HG03575 (cell line): ENCODE data around the gene LRIT1.
"Not testable (repeated sequence)": the region's sequence is repeated elsewhere in the genome, so short reads cannot be mapped to it uniquely, and the experiment has no call there.

Experiments
- ATAC-seq: cut with Tn5 transposase; IDR thresholded peaks from one replicate; pipeline ENCODE4 v1.9.1; 2021; ENCODE audit not compliant: unreplicated experiment, insufficient number of reproducible peaks, low FRiP score; ENCODE audit errors: extremely low read depth

The LRIT1 gene, protein sequence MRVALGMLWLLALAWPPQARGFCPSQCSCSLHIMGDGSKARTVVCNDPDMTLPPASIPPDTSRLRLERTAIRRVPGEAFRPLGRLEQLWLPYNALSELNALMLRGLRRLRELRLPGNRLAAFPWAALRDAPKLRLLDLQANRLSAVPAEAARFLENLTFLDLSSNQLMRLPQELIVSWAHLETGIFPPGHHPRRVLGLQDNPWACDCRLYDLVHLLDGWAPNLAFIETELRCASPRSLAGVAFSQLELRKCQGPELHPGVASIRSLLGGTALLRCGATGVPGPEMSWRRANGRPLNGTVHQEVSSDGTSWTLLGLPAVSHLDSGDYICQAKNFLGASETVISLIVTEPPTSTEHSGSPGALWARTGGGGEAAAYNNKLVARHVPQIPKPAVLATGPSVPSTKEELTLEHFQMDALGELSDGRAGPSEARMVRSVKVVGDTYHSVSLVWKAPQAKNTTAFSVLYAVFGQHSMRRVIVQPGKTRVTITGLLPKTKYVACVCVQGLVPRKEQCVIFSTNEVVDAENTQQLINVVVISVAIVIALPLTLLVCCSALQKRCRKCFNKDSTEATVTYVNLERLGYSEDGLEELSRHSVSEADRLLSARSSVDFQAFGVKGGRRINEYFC

DNA sequence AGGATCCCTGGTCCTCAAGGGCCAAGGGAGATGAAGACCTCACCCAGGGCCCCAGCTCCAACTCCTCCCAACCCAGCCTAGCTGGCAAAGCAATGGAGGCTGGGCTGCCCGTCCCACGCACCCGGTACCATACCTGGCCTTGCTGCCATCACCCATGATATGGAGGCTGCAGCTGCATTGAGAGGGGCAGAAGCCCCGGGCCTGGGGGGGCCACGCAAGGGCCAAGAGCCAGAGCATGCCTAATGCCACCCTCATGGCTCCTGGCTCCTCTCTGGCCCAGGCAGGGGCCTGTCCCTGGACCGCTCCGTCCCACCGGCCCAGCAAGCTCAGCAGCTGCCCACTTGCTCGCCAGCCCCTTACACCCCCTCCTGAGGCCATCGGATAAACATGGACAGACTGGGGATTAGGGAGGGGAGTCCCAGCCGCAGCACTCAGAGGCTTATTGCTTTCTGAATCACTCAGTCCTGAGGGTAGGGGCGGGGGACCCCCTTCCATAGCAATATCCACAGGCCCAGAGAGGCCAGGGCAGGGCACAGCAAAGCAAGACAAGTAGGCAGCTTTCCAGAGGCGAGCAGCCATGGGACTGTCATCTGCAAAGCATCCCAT is at the start of gene LRIT1:
Gene LRIT1, minus strand, starts transcription at position 362 of the 606 bp plus-strand sequence. Its CDS starts 107 bp downstream, at position 255.
- no peak for ATAC-seq

DNA sequence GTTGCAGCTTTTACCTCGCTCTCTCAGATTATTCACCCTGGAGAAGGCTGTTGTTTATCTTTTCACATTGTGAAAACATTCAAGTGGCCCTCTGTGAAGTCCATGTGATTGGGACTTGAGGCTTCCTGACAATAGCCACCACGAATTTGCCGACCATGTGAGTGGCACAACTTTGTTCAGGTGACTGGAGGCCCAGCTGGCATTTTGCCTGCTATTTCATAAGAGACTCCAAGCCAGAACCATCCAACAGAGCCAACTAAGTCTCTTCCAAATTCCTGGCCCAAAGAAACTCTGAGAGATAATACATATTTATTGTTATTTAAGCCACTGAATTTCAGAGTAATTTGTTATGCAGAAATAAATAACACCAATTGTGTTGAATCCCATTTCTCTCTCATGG is 48.9 kb upstream of the LRIT1 start:
- ATAC-seq, result no peak

DNA sequence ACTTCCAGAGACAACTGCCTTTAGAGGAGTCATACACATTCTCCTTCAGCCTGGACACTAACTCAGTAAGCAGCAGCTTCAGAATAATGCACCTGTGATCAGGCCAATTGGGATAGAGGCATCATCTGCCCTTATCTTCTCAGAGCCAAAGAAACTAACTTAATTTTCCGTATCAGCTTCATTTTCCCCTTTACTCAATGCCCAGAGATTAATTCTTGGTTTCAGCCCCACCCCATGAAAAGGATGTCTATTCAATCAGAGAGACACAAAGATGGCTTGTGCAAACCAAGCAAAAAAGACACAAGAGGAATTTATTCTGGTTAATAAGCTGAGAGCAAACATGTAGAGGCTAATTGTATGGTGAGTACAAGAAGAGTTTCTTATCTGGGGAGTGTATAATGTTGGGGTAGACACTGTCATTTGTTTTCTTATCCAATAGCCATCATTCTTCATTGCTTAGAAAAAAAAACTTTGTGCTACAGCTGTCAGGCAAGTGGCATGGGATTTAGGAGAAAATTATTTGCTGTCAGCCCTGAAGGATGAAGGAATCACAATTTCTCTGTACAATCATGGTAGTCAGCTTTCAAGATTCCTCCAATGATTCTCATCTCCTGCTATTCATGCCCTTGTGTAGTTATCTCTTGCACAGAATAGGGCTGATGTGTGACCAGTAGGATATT is 48.3 kb upstream of the LRIT1 start:
- no peak for ATAC-seq

DNA sequence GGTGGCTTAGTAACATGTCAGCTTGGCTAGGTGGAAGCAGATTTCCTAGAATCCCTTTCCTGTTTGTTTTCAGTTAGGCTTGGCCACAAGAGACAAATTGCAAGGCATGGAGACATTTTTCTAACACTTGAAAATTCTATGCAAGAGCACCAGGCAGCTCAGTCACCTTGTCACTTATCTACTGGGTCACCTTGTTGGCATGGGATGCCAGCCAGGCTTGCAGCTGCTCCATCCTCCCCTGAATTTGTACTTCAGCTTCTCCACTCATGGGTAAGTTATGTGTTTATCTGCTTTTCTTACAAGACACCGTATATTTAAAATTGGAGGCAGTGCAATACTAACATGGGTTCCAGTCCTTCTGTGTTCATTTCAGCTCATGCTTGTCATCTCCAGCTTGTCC is 46.8 kb upstream of the LRIT1 start:
- no peak for ATAC-seq

DNA sequence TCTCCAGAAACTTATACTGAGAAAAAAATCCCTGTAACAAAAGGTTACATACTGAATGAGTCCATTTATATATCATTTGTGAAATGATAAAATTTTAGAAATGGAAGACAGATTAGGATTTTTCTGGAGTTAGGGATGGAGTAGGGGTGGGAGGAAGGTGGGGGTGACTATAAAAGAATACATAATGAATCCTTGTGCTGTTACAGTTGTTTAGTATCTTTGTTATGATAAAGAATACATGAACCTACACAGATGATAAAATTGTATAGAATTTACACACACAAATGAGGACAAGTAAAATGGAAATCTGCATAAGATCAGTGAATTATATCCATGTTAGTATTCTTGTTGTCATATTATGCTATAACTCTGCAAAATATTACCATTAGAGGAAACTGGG is 45.3 kb upstream of the LRIT1 start:
- ATAC-seq, result no peak

DNA sequence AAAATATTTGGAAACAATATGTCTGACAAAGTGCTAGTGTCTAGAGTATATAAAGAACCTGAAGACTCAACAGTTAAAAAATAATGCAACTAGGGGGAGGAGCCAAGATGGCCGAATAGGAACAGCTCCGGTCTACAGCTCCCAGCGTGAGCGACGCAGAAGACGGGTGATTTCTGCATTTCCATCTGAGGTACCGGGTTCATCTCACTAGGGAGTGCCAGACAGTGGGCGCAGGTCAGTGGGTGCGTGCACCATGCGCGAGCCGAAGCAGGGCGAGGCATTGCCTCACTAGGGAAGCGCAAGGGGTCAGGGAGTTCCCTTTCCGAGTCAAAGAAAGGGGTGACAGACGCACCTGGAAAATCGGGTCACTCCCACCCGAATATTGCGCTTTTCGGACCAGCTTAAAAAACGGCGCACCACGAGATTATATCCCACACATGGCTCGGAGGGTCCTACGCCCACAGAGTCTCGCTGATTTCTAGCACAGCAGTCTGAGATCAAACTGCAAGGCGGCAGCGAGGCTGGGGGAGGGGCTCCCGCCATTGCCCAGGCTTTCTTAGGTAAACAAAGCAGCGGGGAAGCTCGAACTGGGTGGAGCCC is 38.6 kb upstream of the LRIT1 start:
- not testable (repeated sequence) for ATAC-seq

DNA sequence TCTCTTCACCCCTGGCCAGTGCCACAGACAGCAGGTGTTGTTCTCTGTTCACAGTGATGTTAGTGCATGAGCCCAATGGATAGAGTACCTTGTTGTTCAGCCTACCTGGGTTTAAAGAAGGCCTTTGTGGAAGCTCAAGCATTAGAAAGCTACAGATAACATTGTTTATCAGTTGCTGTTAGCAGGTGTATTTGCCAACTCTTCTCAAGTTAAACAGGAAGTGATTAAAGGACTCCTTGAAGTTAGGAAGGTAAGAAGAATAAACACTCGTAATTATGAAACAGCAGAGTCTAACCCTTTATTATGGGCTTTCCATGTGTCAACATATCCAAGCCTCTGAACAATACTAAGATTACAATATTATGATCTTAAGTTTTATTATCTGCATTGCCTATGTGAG is 29.4 kb upstream of the LRIT1 start:
- no peak for ATAC-seq

DNA sequence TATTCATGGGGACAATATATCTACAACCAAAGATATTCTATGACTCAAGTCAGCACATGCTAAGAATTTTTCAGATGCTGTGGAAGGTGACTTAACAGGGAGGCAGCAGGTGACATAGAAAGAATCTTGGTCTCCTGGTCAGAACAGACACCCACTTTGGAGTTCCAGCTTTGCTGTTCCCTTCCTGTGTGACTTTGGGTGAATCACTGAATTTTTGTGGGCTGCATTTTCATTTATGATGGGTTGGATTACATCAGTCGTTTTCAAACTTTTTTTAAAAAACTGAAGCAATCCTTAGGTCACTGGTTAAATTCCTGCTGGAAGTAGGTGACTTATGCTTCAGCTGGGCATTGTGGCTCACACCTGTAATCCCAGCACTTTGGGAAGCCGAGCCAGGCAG is 28.4 kb upstream of the LRIT1 start:
- no peak for ATAC-seq

DNA sequence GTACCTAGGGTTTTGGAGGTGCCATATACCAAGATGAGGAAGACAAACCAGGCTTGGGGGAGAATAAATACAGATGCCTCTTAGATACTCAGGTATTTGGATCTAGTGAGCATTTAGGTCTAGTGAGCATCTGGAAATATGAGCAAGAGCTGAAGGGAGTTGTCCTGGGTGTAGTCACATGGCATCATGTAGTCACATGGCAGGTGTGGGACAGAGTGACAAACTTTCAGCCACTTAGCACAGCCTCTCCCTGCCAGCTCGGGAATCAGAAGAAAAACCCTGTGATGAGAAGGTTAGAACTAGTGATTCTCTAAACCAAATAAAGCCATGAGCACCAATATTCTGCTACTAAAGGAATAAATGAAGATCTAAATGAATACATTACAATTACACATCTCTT is 27.8 kb upstream of the LRIT1 start:
- ATAC-seq, result no peak

DNA sequence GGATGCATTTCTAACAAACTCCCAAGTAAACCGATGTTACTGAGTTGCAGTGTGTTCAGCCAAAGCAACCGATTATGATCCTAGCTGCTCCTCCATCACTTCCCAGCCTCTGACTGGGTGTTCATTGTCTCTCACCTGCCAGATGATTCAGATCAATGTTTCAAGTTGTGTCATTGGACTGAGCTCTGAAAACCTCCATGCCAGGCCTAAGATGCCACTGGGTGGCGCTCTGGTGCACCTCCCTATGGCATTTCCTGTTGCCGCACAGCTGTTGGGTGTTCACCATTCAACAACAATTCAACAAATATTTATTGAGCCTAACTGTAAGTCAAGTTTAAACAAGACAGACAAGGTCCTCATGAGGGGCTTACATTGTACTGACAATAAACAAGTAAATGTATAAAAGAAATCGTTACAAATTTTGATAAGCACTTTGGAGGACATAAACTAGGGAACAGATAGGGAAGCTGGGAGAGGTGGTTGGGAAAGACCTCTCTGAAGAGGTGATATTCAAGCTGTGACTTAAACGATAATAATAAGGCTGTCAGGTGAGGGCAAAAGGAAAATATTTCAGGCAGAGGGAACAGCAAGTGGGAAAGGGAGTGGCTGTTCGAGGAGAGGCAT is 26.3 kb upstream of the LRIT1 start:
- no peak for ATAC-seq

DNA sequence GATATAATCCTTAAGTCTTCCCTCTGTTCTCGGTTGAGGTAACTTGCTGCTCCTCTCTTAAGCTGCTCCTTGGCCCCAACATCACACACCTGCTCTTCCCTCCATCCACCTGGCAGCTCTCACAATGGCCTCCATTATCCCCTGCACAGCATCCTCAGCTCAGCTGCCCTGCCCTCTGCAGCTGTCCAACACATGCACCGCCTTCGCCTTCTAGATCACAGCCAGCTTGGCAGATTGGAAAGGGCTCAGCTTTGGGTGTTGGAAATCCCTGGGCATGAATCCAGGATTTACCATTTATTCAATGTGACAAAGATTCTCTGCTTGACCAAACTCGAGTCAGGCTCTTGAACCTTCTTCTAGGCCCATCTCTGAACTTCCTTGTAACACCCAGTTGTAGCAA is 24.1 kb upstream of the LRIT1 start:
- ATAC-seq, result no peak

DNA sequence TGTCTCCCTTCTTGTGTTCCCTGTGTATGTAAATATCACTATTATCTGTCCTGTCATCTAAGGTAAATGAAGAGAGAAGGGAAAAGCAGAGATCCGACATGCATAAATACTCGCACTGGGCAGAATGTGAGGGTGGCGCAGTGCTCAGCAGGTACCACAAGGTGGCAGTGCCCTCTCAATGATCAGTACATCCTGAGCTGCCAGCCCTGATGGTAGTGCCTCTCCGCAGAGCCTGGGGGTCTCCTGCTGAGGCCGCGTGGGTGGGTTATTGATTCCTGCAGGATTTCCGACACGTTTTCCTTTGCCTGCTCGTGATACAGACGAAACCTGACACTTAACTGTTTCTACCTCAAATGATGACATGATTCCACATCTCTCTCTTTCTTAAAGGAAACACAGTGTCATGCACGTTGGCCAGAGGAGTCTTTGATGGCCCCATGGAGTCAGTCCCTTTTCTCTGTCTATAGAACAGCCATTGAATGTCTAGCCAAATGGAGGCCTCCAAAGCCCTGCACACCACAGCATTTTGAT is 23.3 kb upstream of the LRIT1 start:
- ATAC-seq, result peak; percentile 61

DNA sequence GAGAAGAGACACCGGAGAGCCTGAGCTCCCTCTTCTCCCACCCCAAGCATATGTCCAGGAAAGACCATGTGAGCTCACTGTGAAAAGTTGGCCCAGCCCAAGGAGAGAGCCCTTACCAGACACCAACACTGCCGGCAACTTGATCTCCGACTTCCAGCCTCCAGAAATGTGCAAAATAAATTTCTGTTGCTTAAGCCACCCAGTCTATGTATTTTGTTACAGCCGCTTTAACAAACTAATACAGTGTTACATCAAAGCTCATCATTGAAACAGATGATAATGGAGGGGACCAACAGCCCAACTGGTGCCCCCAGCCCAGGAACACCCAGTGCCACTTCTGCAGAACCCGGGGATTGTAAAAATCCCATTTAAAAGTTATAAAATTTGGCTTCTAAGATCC is 22.4 kb upstream of the LRIT1 start:
- ATAC-seq, result no peak

DNA sequence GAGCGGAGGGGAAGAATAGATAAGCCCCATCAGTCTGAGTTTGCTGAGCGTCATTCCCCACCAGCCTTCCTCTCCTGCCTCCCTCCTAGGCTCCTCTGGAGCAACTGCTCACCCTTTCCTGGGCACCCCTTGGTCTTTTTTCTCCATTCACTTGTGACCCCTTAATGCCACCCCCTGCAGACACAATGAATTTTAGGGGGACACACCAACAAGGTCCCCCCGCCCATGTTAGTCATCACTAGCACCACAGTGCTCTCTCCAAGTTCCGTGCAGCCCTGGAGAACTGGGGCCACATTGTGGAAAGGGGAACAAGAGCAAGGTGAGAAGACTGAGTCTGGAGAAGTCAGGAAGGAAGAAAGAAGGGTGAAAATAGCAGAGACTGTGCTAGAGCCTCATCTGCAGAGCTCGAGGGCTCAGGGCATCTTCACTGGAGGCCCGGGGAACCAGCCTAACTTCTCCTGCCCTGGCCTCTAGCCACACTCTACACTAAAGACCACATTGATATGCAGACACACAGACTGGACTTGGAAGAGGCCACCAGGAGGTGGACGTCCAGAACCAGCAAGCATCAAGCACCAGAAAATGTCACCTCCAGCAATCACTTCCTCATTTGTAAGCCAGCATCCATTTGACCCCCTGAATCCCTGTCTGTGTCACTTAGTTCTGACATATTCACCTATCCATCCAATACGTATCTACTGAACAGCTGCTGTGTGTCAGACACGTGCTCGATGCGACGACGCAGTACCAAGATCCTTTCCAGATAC is 21.0 kb upstream of the LRIT1 start:
- no peak for ATAC-seq

DNA sequence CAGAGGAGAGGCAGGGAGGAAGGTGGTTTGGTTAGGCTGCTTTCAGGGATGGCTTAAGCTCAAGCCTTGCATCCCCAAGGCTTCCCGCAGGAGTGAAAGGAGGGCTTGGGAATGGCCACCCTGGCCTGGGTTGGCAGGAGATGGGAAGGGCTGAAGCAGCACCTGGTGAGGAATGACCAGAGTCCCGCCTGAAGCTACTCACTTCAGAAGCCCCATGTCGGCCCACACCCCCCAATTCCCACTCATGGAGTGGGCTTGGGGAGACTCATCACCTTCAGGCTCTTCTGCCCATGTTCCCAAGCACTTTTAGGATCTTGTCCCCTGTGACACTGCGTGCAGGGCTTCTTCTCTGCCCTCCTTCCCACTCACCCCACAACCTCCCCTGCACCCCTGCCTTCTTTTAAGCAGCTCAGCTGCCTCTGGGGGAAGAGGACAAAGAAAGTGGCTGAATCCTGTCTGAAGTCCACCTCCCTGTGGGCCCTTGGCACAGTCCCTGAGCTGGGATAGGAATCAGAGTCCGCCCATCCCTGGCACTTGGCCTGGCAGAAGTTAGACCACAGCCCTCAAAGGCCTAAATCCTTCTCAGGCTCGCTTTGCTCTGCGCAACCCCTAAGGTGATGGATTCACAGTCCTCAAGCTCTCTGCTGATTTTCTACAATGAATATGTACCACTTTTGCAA is 20.0 kb upstream of the LRIT1 start:
- no peak for ATAC-seq

DNA sequence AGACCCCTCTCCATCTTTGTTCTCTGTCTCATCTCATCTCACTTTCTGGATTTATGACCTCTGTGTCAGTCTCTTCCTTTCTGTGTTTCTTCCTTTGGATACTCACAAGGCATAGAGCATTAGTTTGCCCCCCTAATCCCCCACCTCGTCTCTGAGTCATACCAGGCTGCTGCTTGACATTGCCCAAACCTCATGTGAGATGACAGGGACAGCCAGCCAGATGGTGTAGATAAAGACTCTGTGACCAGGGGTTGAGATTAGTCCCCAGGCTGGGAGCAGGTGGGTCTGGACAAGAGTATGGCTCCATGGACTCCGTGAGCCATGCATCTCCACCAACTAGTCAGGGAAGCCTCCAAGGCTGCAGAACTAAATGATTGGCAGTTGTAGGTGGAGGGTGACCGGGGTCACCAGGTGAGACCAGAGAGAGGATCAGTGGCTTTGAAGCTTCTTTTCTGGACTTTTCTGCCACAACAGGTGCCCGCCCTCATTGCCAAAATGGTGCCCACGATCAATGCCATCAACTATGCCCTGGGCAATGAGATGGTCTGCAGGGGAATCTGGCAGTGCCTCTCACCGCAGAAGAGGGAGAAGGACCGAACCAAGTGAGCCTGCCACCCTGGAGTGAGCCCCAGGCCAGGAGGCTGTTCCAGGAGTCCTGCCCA is 16.8 kb upstream of the LRIT1 start:
- no peak for ATAC-seq
